HepG2 (cell line): Measurements from ENCODE around the gene ATXN7L3. TPM values are rescaled to one million over a fixed set of nuclear protein-coding genes. Genes with fewer than 3 reads are reported as not detected.

Experiments
- AGO2 ChIP-seq: fragments of 200-400 bp; formaldehyde crosslinking; optimal IDR thresholded peaks from 2 replicates; pipeline ENCODE3; 2017; ENCODE audit warnings: mild to moderate bottlenecking, low read depth, low read length, moderate library complexity
- ATF7 ChIP-seq, 2 experiments: fragments of 450-650 bp in 1 of 2; sonication (generic) in 1 of 2; formaldehyde crosslinking in 1 of 2; IDR thresholded peaks; 2 replicates each; pipeline versions ENCODE4 v1.4.0 to v1.6.1; 2016 to 2020; ENCODE audit warnings: antibody characterized with exemption in 1 of 2, mild to moderate bottlenecking in 1 of 2, missing genetic modification reagents in 1 of 2
- CBFB ChIP-seq: sonication (generic); formaldehyde crosslinking; IDR thresholded peaks from 2 replicates; pipeline ENCODE4 v1.4.0; 2020; ENCODE audit warnings: missing genetic modification reagents
- CENPX ChIP-seq: sonication (generic); formaldehyde crosslinking; IDR thresholded peaks from 2 replicates; pipeline ENCODE4 v1.9.0; 2021; ENCODE audit warnings: mild to moderate bottlenecking, missing genetic modification reagents, moderate library complexity
- DPF2 ChIP-seq: sonication (generic); formaldehyde crosslinking; IDR thresholded peaks from 2 replicates; pipeline ENCODE4 v1.4.0; 2020; ENCODE audit warnings: mild to moderate bottlenecking, low read depth, missing genetic modification reagents, borderline replicate concordance
- EHMT2 ChIP-seq: fragments of 200-600 bp; sonication (generic); IDR thresholded peaks from 2 replicates; pipeline ENCODE4 v1.7.0; 2017; ENCODE audit warnings: antibody characterized with exemption, low read depth, low read length, borderline replicate concordance
- FIP1L1 ChIP-seq: fragments of 200-400 bp; formaldehyde crosslinking; IDR thresholded peaks from 2 replicates; pipeline ENCODE4 v1.6.1; 2018; ENCODE audit warnings: low read depth, mild to moderate bottlenecking, low read length, moderate library complexity, borderline replicate concordance; ENCODE audit not compliant: insufficient read depth
- HIVEP1 ChIP-seq: sonication (generic); formaldehyde crosslinking; IDR thresholded peaks from 2 replicates; pipeline ENCODE4 v1.4.0; 2020; ENCODE audit warnings: mild to moderate bottlenecking, missing genetic modification reagents
- HNF4A ChIP-seq: sonication (generic); formaldehyde crosslinking; IDR thresholded peaks from 2 replicates; pipeline ENCODE4 v1.4.0; 2020; ENCODE audit warnings: missing genetic modification reagents
- JDP2 ChIP-seq: sonication (generic); formaldehyde crosslinking; IDR thresholded peaks from 2 replicates; pipeline ENCODE4 v1.8.1; 2022; ENCODE audit warnings: missing genetic modification reagents, borderline replicate concordance
- NCOA5 ChIP-seq: sonication (generic); formaldehyde crosslinking; IDR thresholded peaks from 2 replicates; pipeline ENCODE4 v1.4.0; 2020; ENCODE audit warnings: missing genetic modification reagents
- NFIB ChIP-seq: sonication (generic); formaldehyde crosslinking; IDR thresholded peaks from 2 replicates; pipeline ENCODE4 v1.9.0; 2021; ENCODE audit warnings: missing genetic modification reagents, mild to moderate bottlenecking, borderline replicate concordance
- STAG1 ChIP-seq: sonication (generic); formaldehyde crosslinking; IDR thresholded peaks from 2 replicates; pipeline ENCODE4 v1.4.0; 2020; ENCODE audit warnings: missing genetic modification reagents
- TOPORS ChIP-seq: sonication (generic); formaldehyde crosslinking; IDR thresholded peaks from 2 replicates; pipeline ENCODE4 v1.8.0; 2023; ENCODE audit warnings: mild to moderate bottlenecking, missing genetic modification reagents
- ZBTB8A ChIP-seq: sonication (generic); formaldehyde crosslinking; IDR thresholded peaks from 2 replicates; pipeline ENCODE4 v1.4.0; 2020; ENCODE audit warnings: mild to moderate bottlenecking, low read depth, missing genetic modification reagents, borderline replicate concordance
- ZNF547 ChIP-seq: sonication (generic); formaldehyde crosslinking; IDR thresholded peaks from 2 replicates; pipeline ENCODE4 v1.5.1; 2020; ENCODE audit warnings: mild to moderate bottlenecking, missing genetic modification reagents
- ZNF883 ChIP-seq: sonication (generic); formaldehyde crosslinking; IDR thresholded peaks from 2 replicates; pipeline ENCODE4 v1.5.1; 2020; ENCODE audit warnings: mild to moderate bottlenecking, missing genetic modification reagents; ENCODE audit errors: not compliant biosample characterization
- polyA plus RNA-seq, 8 experiments: library from polyadenylated mRNA; depleted of rRNA in 3 of 8; stranded (reverse) in 7 of 8; unstranded in 1 of 8; fragments of >200 nt; fragmentation: Illumina TruSeq in 4 of 8; extraction: Trizol in 4 of 8; gene quantifications; 2 replicates each; pipeline versions ENCODE4 v1.2.1 to v1.2.3, GENCODE V29; 2011 to 2016; ENCODE audit warnings: low read depth in 4 of 8, missing spikeins in 1 of 8, mixed read lengths in 1 of 8; ENCODE audit not compliant: insufficient read depth in 1 of 8
- total RNA-seq, 5 experiments: library from RNA; depleted of rRNA; stranded (reverse); fragments of >200 nt; fragmentation: Illumina TruSeq; extraction: Trizol; gene quantifications; 2 replicates each; pipeline ENCODE4 v1.2.3, GENCODE V29; 2016; ENCODE audit warnings: low read depth in 1 of 5
- TF ChIP-seq, protein P1 (sequence below): sonication (generic); formaldehyde crosslinking; IDR thresholded peaks from 2 replicates; pipeline ENCODE4 v1.8.0; 2023; ENCODE audit warnings: mild to moderate bottlenecking, missing genetic modification reagents
- TF ChIP-seq, protein P2 (sequence below): sonication (generic); formaldehyde crosslinking; IDR thresholded peaks from 2 replicates; pipeline ENCODE4 v1.8.0; 2022; ENCODE audit warnings: mild to moderate bottlenecking, missing genetic modification reagents, moderate library complexity
- TF ChIP-seq, protein P3 (sequence below): sonication (generic); formaldehyde crosslinking; IDR thresholded peaks from 2 replicates; pipeline ENCODE4 v1.4.0; 2020; ENCODE audit warnings: missing genetic modification reagents
- TF ChIP-seq, protein P4 (sequence below): sonication (generic); formaldehyde crosslinking; IDR thresholded peaks from 2 replicates; pipeline ENCODE4 v1.4.0; 2020; ENCODE audit warnings: missing genetic modification reagents
- TF ChIP-seq, protein P5 (sequence below): sonication (generic); formaldehyde crosslinking; IDR thresholded peaks from 2 replicates; pipeline ENCODE4 v1.5.0; 2020; ENCODE audit warnings: missing genetic modification reagents

The ATXN7L3 gene
- total and polyA plus RNA-seq, 2 of the 13 experiments (the other 11 are each of a cell fraction or from before 2014, with no cell fraction given), result 44.5 to 59.1 TPM

DNA sequence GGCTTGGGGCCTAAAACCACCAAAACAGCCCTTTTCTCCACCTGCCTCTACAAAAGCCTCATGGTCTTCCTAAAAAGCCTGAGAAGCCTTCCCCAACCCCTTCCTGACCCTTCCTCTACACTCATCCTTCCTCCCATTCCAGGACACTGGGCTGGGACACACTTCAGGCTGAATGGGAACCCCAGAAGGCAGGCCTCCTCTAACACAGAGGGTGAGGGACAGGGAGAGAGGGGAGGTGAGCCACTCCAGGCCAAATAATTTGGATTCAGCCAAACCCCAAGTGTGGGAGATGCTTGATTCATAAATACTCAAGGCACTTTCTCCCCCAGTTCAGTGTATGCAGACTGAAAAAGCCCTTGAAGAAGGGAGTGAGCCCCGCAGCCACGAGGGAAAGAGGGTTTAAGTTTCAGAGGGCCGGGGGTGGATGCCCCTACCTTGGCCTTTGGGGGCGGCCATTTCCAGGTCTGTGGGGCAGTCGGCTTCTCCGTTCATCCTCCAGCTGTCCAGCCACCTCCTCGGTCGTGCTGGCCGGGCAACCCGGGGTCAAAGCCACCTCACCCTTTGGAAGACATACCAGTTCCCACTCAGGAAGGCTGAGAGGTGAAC is 18.2 kb upstream of the ATXN7L3 start (continued):
- no peak for TF ChIP-seq ATF7 (IDR thresholded peaks at IDR 0.05)
- TF ChIP-seq ATF7 (CRISPR knock-in tag; IDR thresholded peaks at IDR 0.05), result no peak
- TF ChIP-seq HNF4A (CRISPR knock-in tag), result no peak
- no peak for TF ChIP-seq JDP2 (CRISPR knock-in tag)
- TF ChIP-seq ZNF547 (CRISPR knock-in tag), result no peak
- peak; percentile 10; the same call in 1 of the 2 replicates for TF ChIP-seq HIVEP1 (CRISPR knock-in tag)
- no peak for TF ChIP-seq AGO2
- TF ChIP-seq, protein P1, sequence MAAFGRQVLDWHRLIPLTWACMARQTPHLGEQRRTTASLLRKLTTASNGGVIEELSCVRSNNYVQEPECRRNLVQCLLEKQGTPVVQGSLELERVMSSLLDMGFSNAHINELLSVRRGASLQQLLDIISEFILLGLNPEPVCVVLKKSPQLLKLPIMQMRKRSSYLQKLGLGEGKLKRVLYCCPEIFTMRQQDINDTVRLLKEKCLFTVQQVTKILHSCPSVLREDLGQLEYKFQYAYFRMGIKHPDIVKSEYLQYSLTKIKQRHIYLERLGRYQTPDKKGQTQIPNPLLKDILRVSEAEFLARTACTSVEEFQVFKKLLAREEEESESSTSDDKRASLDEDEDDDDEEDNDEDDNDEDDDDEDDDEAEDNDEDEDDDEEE (CRISPR knock-in tag), result peak; percentile 86; the same call in 1 of the 2 replicates
- TF ChIP-seq TOPORS, result no peak
- TF ChIP-seq FIP1L1, result no peak
- 0 out of 2 replicates have a peak, but pooled peaks have one; percentile 12 for TF ChIP-seq CBFB (CRISPR knock-in tag)
- TF ChIP-seq, protein P2, sequence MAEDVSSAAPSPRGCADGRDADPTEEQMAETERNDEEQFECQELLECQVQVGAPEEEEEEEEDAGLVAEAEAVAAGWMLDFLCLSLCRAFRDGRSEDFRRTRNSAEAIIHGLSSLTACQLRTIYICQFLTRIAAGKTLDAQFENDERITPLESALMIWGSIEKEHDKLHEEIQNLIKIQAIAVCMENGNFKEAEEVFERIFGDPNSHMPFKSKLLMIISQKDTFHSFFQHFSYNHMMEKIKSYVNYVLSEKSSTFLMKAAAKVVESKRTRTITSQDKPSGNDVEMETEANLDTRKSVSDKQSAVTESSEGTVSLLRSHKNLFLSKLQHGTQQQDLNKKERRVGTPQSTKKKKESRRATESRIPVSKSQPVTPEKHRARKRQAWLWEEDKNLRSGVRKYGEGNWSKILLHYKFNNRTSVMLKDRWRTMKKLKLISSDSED (CRISPR knock-in tag), result no peak
- TF ChIP-seq, protein P3, sequence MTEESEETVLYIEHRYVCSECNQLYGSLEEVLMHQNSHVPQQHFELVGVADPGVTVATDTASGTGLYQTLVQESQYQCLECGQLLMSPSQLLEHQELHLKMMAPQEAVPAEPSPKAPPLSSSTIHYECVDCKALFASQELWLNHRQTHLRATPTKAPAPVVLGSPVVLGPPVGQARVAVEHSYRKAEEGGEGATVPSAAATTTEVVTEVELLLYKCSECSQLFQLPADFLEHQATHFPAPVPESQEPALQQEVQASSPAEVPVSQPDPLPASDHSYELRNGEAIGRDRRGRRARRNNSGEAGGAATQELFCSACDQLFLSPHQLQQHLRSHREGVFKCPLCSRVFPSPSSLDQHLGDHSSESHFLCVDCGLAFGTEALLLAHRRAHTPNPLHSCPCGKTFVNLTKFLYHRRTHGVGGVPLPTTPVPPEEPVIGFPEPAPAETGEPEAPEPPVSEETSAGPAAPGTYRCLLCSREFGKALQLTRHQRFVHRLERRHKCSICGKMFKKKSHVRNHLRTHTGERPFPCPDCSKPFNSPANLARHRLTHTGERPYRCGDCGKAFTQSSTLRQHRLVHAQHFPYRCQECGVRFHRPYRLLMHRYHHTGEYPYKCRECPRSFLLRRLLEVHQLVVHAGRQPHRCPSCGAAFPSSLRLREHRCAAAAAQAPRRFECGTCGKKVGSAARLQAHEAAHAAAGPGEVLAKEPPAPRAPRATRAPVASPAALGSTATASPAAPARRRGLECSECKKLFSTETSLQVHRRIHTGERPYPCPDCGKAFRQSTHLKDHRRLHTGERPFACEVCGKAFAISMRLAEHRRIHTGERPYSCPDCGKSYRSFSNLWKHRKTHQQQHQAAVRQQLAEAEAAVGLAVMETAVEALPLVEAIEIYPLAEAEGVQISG (CRISPR knock-in tag), result no peak
- TF ChIP-seq DPF2 (CRISPR knock-in tag), result no peak
- TF ChIP-seq, protein P4, sequence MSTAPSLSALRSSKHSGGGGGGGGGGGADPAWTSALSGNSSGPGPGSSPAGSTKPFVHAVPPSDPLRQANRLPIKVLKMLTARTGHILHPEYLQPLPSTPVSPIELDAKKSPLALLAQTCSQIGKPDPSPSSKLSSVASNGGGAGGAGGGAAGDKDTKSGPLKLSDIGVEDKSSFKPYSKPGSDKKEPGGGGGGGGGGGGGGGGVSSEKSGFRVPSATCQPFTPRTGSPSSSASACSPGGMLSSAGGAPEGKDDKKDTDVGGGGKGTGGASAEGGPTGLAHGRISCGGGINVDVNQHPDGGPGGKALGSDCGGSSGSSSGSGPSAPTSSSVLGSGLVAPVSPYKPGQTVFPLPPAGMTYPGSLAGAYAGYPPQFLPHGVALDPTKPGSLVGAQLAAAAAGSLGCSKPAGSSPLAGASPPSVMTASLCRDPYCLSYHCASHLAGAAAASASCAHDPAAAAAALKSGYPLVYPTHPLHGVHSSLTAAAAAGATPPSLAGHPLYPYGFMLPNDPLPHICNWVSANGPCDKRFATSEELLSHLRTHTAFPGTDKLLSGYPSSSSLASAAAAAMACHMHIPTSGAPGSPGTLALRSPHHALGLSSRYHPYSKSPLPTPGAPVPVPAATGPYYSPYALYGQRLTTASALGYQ (CRISPR knock-in tag), result no peak
- no peak for TF ChIP-seq ZNF883 (CRISPR knock-in tag)
- TF ChIP-seq NCOA5, result no peak
- TF ChIP-seq CENPX (CRISPR knock-in tag), result no peak
- TF ChIP-seq ZBTB8A (CRISPR knock-in tag), result no peak
- no peak for TF ChIP-seq EHMT2
- TF ChIP-seq NFIB, result no peak
- TF ChIP-seq STAG1, result no peak
- TF ChIP-seq, protein P5, sequence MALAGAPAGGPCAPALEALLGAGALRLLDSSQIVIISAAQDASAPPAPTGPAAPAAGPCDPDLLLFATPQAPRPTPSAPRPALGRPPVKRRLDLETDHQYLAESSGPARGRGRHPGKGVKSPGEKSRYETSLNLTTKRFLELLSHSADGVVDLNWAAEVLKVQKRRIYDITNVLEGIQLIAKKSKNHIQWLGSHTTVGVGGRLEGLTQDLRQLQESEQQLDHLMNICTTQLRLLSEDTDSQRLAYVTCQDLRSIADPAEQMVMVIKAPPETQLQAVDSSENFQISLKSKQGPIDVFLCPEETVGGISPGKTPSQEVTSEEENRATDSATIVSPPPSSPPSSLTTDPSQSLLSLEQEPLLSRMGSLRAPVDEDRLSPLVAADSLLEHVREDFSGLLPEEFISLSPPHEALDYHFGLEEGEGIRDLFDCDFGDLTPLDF (CRISPR knock-in tag), result no peak
